Activated T-cell treated with anti-CD3 and anti-CD28 coated beads for 1 hour (primary cell): ENCODE results near the gene SHOC2.
"Not testable (repeated sequence)": the region's sequence is repeated elsewhere in the genome, so short reads cannot be mapped to it uniquely, and the experiment has no call there.

Experiments
- DNase-seq: peaks from one replicate; pipeline ENCODE4 v3.0.0-alpha.2; 2020; ENCODE audit warnings: low read depth

Gene SHOC2

DNA sequence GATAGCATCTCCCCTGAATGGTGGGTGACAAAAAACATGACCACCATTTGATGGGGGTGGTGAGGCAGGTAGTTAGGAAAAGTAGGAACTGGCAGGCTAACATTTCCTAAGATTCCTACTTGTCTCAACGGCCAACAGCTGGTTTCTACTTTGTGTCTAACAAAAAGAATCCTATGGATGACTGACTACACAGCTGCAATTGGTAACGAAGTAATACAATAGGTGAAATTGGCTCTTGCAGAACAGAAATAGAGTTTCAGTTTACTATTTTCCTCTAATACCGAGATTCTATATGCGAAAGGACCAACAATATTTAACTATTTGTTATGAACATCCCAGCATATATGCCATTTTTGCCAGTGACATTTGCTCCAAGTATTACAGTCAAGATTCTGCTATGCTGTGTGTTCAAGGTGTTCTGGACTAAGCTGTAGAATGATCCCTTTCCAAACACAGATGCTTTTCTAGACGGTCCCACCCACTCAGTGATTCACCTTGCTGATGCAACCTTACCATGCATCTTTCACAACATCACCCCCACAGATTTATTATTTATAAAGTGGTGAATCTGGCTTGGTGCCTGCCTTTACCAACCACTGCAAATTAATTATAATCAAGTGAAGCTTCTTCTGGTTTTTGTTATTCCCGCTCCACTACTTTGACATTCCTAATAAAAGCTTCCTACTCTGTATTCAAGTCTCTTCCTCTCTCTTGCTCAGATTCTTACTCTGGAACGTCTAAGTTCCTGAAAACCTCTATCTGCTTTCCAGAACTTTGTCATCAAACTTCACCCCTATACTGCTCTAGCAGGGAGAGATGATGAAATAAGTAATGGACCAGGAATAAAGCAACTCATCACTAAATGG lies 17.2 kb upstream of the SHOC2 start:
- no peak for DNase-seq

DNA sequence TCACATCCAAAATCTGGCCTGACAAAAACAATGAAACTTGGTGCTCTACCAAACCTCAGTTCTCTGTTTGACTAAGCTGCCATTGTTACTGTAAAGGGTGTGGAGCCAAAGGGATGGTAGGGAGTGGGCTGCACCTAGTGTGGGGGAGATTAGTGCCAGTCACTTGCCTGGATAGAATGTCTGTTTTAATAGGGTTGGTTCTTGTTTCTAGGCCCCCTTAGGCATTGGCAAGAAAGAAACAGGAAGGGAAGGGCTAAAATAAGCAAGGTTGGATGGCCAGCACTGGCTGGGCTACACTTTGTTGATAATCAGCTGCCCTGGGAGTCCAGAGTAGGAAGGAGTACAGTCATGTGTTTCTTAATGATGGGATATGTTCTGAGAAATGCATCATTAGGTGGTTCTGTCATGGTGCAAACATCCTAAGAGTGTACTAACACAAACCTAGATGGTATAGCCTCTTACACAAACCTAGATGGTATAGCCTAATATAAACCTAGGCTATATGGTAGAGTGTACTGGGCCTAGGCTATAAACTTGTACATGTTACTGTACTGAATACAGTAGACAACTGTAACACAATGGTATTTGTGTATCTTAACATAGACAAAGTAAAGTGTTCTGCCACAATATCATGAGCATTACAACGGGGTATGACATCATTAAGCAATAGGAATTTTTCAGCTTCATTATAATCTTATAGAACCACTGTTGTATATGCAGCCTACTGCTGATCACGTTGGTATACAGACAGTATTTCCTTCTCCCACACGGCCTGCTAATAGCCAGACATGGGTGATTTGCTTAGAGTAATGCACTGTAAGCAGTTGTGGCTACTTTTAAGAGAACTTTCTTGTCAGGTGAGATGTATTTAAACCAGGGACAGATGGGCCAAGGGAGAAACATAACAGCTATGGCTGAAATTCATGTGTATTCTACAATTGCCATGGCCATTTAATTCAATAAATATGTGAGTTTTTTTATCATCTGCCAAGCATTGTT lies 15.8 kb upstream of the SHOC2 start:
- no peak for DNase-seq

DNA sequence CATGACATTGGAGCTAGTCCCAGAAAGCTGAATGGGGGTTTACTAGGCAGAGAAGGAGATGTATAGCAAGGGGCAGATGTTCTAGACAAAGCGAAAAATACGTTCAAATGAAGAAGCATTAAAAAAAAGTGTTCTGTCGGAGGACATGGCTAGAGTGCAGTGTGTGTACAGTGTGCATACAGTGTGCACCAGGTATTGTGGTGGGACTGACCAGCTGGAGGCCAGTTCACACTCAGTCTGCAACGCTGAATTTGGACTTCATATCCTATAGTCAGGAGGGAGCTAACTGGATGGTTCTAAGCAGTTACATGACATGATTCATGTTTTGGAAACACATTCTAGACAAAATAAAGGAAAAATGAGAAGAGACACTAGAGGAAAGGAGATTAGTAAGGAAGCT lies 9.3 kb upstream of the SHOC2 start:
- DNase-seq: no peak

DNA sequence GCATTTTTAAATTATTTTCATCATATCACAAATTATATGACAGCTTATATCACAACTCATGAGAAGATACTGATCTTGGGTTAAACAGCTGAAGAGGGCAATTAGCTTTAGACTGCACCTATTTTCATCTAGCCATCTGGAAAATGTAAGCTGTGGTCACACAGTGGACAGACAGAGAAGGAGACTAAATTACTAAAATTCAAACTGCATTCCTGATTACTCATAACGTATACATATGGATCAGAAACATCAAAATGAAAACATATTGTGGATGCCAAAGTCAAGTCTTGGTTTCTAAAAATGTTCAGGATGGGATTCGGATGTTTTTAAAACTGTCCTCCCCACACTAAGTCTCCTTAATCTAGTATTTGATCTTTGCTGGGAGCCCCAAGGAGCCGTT lies 7.0 kb upstream of the SHOC2 start:
- no peak for DNase-seq

DNA sequence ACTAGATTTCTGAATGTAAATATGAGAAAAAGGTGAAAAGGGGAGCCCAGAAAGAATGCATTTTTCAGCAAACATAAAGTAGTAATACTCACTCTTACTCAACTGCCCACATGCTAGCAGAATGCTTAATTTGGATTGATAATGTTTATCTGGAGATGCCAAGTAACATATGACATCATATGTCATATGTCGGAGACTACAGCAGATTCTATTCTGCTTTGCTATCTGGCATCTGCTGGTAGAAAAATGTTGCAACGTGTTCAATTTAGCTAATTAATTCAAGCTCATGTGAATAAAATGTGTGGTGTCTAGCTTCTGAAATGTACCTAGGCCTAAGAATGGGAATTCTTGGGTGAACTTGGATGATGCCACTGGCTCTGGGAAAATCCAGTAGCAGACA lies 5.0 kb upstream of the SHOC2 start:
- DNase-seq: no peak

DNA sequence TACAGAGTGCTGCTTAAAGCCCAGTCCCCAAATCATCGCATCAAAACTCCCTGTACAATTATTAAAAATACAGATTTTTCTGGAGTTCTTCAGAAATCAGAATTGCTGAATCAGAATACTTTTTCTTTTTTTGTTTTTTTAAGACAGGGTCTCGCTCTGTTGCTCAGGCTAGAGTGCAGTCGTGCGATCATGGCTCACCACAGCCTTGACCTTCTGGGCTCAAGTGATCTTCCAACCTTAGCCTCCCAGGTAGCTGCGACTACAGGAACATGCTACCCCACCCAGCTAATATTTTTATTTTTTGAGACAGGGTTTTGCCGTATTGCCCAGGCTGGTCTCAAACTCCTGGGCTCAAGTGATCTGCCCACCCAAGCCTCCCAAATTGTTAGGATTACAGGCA lies 4.4 kb upstream of the SHOC2 start:
- DNase-seq: no peak

DNA sequence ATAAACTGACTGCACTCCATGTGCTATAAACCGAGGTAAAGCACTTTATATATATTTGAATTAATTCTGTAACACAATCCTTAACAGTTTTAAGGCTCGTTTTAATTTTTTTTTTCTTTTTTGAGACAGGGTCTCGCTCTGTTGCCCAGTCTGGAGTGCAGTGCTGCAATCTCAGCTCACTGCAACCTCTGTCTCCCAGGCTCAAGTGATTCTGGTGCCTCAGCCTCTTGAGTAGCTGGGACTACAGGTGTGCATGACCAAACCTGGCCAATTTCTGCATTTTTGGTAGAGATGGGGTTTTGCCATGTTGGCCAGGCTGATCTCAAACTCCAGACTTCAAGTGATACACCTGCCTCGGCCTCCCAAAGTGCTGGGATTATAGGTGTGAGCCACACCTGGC lies 3.8 kb upstream of the SHOC2 start:
- not testable (repeated sequence) for DNase-seq

DNA sequence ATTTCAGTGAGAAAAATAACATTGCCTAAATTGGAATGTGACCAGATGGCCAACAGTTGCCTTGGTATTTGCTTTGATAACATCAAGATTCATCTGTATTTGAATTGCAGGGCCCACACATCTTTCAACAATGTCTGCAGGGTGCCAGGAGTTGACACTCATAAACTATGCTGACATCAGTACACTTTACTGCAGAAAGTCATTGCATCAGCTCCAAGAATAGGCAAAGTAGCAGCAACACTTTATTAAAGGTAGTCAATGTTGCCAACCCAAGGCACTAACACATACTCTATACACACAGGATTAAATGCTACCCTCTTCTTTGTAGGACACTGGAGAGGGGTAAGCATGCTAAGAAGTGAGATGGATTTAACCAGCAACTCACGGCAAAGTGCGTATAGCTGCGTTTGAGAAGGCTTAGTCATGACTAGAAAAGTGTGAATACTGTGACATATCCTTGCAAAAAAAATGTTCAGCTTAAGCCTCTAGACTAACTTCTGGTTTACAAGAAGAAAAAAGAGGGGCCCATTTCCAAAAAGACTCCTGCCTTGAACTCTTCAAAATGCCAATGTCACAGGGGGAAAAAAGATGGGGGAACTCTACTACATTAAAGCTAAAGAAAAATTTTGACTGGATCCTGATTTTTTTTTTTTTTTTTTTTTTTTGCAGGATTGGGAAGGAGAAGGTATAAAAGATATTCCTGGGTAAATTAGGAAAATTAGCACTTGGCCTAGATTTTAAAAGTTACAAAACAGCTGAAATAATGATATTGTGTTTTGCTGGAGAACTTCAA lies 2.7 kb upstream of the SHOC2 start:
- DNase-seq: no peak

DNA sequence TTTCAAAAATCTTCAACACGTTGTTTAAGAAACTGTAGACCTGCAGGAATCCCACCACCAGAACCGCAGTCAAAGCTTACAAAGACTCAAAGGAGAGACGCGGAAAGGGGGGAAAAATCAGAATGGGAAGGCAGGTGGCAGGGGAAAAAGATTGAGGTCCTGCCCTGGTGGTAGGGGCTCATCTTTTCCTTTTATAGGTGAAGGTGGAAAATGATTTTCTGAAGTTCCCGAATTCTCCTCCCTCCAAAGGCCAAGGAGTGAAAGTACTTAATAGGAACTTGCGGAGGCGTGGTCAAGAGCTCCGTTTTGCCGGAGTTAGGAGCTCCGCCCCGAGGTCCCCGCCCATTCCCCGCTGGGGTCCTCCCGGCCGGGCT lies 1.1 kb upstream of the SHOC2 start:
- DNase-seq: peak; percentile 75

DNA sequence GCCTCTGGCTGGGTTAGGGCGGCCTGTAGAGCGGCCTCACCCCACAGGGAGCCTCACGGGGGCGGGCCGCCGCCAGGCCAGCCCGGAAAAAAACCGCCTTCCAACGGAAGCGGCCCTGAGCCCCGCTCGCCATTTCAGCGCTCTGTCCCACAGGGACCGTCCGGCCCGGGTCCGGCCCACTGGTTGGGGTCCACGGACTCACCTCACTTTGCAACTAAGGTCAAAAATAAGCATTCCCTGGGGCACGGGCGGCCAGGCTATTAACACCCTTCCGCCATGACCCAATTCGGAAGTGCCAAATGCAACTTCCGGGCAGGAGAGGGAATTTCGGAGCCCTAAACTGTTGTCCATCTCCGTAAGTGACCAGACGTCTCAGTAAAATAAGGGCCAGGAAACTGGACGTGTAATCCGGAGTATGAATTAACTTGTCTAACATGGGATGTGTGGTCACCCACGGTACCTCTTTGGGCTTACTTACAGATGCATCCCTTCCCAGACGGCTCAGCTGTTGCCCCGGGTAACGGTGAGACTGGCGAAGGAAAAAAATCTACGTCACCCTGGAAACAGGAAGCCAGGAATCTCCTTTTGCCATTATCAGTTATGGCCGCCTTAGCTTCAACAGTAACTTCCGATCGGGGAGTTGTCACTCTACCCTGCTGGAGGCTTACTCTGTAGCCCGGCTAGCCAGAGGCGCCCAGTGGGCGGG lies 608 bp upstream of the SHOC2 start, which contains the start of gene BBIP1:
TSS of gene BBIP1 (minus strand) at position 538 of the 706 bp plus-strand sequence. CDS start 1,023 bp downstream, outside the sequence.
- DNase-seq: no peak

DNA sequence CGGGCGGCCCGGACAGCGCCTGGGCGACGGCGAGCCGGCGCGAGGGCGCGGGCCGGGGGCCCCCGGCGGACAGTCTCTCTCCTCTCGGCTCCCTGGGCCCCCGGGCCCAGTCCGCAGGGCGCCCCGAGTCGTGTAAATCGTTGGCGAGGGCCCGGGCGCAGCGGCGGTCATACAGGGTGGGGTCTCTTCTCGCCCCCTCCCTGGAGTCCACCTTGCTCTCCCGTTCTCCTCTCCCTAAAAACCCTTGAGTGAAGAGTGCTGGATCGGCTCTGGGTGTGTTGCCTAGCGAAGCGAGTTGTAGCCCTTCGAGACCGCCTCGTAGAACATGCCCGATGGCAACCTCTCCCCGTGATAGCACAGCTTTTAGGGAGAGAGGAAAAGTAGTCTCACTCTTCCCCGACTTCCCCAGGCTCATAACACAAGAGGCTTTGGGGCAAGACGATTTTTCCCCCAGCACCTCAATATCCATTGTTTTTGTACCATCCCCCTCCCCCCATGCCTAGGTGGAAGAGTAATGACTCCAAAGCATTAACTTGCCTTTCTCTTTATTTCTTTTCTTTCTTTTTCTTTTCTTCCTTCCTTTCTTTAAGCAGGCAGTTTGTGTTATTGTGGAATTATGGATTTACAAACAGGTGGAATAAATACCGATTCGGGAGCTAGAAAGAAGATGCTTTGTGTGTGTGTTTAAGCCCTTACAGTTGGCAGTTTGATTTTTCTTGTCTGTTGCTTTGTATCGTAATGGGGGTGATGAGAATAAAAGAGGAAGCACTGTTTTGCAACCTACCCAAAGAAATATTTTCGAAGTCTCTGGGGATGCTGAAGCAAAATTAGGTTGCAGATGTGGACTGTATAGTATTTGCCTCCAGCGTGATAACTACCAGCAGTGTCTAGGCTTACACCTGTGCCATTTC lies 822 bp downstream of the SHOC2 start:
- DNase-seq: no peak

DNA sequence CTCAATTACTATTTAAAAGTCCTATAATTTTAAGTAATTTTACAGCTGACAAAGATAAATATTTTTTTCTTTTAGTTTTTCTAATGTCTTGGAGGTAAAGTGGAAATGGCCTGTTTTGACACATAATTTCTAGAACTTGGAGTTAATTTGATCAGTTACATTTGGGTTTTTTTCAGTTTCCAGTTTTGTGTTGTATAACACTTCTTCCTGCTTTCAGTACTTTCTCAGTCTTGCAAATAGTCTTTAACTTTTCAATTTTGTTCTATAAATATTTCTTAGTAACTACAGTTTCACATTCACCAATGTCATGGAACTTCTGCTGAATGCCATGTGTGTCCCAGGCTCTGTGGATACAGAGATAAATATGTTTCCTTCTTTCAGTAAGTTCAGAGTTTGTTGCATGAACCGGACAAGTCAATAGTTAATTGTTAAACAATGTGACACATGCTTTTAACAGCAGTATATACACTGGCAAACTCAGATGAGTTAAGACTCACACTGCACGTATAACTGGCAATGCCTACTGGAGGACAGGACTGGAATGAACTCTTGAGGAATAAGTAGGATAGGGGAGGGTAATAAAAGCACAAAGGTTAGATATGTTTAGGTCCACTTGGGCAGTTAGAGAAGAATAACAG lies 4.6 kb downstream of the SHOC2 start:
- no peak for DNase-seq

DNA sequence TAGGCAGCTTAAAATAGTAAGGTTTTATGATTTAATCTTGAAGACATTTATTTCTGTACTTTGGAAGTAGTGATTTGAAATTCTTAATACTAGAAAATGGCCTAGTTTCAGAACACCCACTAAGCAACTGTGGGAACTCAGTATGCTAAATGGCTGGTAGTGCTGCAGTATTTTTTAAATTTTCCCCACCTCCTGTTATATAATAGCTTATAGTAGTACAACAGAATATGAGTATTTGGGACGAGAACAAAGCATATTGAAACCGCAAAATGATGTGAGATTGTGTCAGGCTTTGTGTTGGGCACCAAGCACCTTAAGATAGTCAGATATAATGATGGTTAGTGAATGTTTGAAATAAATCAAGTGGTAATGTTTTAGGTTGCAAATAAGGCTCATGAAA lies 8.1 kb downstream of the SHOC2 start:
- DNase-seq: no peak

DNA sequence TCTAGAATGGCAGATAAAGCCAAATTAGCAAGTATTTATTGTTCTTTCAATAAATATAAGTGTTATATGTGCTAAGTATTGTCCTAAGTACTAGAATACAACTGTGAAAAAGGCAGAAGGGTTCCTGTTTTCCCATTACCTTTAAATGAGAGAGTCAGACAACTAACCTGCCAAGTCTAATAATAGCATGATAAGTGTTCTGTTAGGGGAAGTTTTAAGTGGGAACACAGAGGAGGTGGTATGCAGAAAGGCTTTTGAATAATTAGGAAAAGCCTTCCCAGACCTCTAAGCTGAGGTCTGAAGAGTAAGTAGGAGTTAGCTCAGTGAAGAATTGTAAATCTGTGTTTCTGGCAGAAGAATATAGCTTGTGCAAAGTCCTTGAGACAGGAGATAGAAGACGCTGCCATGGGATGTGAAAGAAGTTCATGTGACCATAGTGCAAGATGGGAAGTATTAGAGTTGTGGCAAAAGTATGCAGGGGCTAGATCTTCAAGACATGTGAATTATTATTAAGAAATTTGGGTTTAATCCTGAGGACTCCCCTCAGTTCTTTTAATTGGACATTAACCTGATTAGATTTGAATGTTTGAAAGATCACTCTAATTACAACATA lies 12.5 kb downstream of the SHOC2 start:
- no peak for DNase-seq

DNA sequence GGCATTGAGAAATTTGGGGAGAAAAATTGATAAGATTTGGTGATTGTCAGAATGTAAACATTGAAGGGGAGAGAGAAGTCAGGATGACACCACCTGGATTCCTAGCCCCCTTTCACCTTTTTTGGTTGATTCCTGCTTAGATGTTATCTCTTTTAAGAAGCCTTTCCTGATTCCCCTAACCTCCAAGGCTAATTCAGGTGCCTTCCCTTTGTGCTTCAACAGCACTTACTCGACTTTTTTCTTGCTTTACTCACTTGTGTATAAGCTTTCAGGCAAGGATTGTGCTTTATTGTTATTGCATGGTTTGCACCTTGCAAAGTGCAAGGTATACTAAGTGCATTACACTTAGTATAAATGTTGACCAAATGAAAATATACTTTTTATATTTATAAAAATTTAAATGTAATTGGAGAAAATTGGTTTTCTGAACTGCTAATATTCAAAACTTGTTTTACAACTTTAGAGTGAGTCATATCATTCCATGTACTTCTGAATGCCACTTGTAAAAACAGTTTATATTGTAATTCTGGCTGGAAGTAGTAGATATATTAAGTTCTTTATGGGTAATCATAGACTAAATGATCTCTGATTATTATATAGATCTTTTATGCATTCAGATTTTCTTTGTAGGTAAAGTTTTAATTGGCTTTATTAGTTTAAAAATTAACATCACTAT lies 13.2 kb downstream of the SHOC2 start:
- no peak for DNase-seq

DNA sequence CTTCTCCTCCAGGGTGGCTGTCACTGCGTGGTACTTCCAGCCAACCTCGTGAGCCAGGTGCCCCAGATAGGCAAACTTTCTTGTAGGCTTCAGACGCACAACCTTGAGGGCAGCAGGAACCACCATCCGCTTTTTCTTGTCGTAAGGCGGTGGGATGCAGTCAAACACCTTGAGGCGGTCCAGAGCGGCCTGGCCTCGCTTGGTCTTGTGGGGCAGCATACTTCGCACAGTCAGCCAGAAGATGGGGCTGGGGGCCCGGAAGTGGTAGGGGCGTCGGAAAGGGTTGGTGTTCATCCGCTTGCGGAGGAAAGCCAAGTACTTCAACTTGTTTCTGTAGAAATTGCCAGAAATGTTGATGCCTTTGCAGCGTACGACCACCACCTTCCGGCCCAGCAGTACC lies 17.4 kb downstream of the SHOC2 start:
- DNase-seq: no peak

DNA sequence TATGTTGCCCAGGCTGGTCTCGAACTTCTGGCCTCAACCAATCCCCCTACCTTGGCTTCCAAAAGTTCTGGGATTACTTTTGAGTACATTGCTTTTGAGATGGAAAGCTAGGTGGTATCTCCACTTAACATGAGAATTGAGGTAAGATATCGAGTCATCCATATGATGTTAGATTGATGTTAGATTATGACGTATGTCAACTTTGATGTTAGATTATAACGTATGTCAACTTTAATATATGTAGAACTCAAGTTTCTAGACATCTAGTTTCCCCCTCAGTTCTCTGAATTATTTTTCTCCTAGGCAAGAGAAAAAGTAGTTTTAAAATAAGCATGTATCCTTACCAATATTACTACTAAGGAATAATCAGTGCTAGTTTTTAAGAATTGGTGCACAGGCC lies 20.0 kb downstream of the SHOC2 start:
- DNase-seq: no peak

DNA sequence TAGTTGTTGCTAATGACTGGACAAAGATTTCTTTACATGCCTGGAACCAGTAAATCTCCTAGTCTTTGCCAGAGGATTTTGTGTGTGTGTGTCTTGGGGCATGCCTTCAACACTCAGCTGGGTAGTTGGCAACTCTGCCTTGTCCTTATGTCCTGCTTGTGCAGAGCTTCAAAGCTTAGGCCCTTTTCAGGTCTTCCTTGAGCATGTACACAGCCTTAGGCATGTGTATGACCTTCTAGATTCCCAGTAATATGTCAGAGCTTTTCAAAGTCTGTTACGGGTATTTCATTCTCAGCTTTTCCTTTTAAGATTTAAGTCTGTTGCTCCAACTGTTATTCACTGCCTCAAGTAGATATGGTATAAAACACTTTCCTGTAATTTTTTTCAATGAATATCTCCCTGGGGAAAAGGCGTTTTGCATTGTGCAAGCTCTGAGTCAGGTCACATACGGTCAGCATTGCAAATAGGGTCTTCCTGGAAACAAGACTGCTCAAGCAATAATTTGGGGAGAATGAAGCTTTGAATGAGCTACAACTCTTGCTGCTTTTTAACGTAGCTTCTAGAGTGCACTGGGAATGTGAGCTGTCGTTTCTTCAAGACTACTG lies 25.5 kb downstream of the SHOC2 start:
- DNase-seq: no peak
